BLaER1 treated with 17β-estradiol and CSF1 and Interleukin-3, amounts not matched to agents 10 nM and 100 nM (cell line): Measurements from ENCODE around the gene SNHG17.
"Not testable (repeated sequence)": the region's sequence is repeated elsewhere in the genome, so short reads cannot be mapped to it uniquely, and the experiment has no call there.

Experiments
- H3K27ac ChIP-seq, 11 experiments: shearing (Covaris generic); formaldehyde crosslinking; 2 replicates each; pipeline ENCODE4 v1.8.1; 2022
- H3K27me3 ChIP-seq, 11 experiments: shearing (Covaris generic); formaldehyde crosslinking; 2 replicates each; pipeline ENCODE4 v1.8.1; 2022
- H3K36me3 ChIP-seq, 11 experiments: shearing (Covaris generic); formaldehyde crosslinking; 2 replicates each; pipeline ENCODE4 v1.8.1; 2022
- H3K4me1 ChIP-seq, 10 experiments: shearing (Covaris generic); formaldehyde crosslinking; 2 replicates each; pipeline ENCODE4 v1.8.1; 2022
- H3K4me2 ChIP-seq, 11 experiments: shearing (Covaris generic); formaldehyde crosslinking; 2 replicates each; pipeline ENCODE4 v1.8.1; 2022
- H3K4me3 ChIP-seq, 10 experiments: shearing (Covaris generic); formaldehyde crosslinking; 2 replicates each; pipeline ENCODE4 v1.8.1; 2022
- H3K9ac ChIP-seq, 11 experiments: shearing (Covaris generic); formaldehyde crosslinking; 2 replicates each; pipeline ENCODE4 v1.8.1; 2022
- H3K9me3 ChIP-seq, 11 experiments: shearing (Covaris generic); formaldehyde crosslinking; replicated peaks in 1 of 11; 2 replicates each; pipeline ENCODE4 v1.8.1; 2022
- H4K20me1 ChIP-seq, 11 experiments: shearing (Covaris generic); formaldehyde crosslinking; 2 replicates each; pipeline ENCODE4 v1.8.1; 2022
- Cebpa-rat ChIP-seq, 11 experiments: shearing (Covaris generic); IDR thresholded peaks; 2 replicates each; pipeline ENCODE4 v1.8.1; 2022

Gene SNHG17

GRCh38 chr20:38450412-38450975 lies 15.4 kb upstream of the SNHG17 start:
- Histone ChIP-seq H4K20me1 (no peaks in the 10 kb centered on the region), H3K9me3 (peaks cover 0 to 5% (median 0%) of the 10 kb centered on the region in 11 experiments; a peak in 1 of 22 replicates), H3K27me3 (no peaks in the 10 kb centered on the region), H3K27ac (no peak overlapping the region), H3K9ac (no peak overlapping the region), H3K4me2 (no peak overlapping the region), H3K4me1 (peaks cover 21 to 33% (median 25%) of the 10 kb centered on the region in 10 experiments), H3K4me3 (no peak overlapping the region), H3K36me3 (peaks cover 4 to 32% (median 18%) of the 10 kb centered on the region in 11 experiments; a peak in 17 of 22 replicates)
- no peak for TF ChIP-seq Cebpa-rat (IDR thresholded peaks at IDR 0.05)

GRCh38 chr20:38449046-38449445 lies 13.9 kb upstream of the SNHG17 start:
- Histone ChIP-seq H4K20me1 (no peaks in the 10 kb centered on the region), H3K4me2 (no peak overlapping the region), H3K36me3 (peaks cover 4 to 32% (median 18%) of the 10 kb centered on the region in 11 experiments; a peak in 17 of 22 replicates), H3K9ac (no peak overlapping the region), H3K27ac (no peak overlapping the region), H3K9me3 (peaks cover 0 to 5% (median 0%) of the 10 kb centered on the region in 11 experiments; a peak in 1 of 22 replicates), H3K4me1 (peaks cover 21 to 31% (median 25%) of the 10 kb centered on the region in 10 experiments), H3K27me3 (no peaks in the 10 kb centered on the region), H3K4me3 (no peak overlapping the region)
- no peak for TF ChIP-seq Cebpa-rat (IDR thresholded peaks at IDR 0.05)

GRCh38 chr20:38447931-38448675 lies 13.0 kb upstream of the SNHG17 start:
- Histone ChIP-seq H3K27me3 (no peaks in the 10 kb centered on the region), H4K20me1 (no peaks in the 10 kb centered on the region), H3K9ac (peak overlapping the region in 4 of 11 experiments; percentile 9 to 89 (median 40); a peak in 4 of 22 replicates), H3K4me1 (peaks cover 21 to 28% (median 24%) of the 10 kb centered on the region in 10 experiments), H3K27ac (peak overlapping the region in 4 of 11 experiments; percentile 0 to 23 (median 4); a peak in 5 of 22 replicates), H3K36me3 (peaks cover 4 to 32% (median 18%) of the 10 kb centered on the region in 11 experiments; a peak in 17 of 22 replicates), H3K4me2 (peak overlapping the region; percentile 83 to 98 (median 91)), H3K4me3 (peak overlapping the region in 1 of 10 experiments; percentile 77; a peak in 1 of 20 replicates), H3K9me3 (peaks cover 0 to 5% (median 0%) of the 10 kb centered on the region in 11 experiments; a peak in 1 of 22 replicates)
- TF ChIP-seq Cebpa-rat (IDR thresholded peaks at IDR 0.05), result no peak

- no peaks in the 10 kb centered on the region for H4K20me1 ChIP-seq
- peaks cover 0 to 5% (median 0%) of the 10 kb centered on the region in 11 experiments; a peak in 1 of 22 replicates for H3K9me3 ChIP-seq
- H3K27me3 ChIP-seq, result no peaks in the 10 kb centered on the region
- TF ChIP-seq Cebpa-rat (IDR thresholded peaks at IDR 0.05), result no peak
- peak overlapping the region; percentile 67 to 85 (median 78) for H3K4me3 ChIP-seq
- H3K4me1 ChIP-seq, result peaks cover 21 to 32% (median 27%) of the 10 kb centered on the region in 10 experiments
- H3K27ac ChIP-seq, result peak overlapping the region; percentile 83 to 94 (median 91); a peak in 21 of 22 replicates
- H3K36me3 ChIP-seq, result peaks cover 4 to 32% (median 18%) of the 10 kb centered on the region in 11 experiments; a peak in 17 of 22 replicates
- peak overlapping the region; percentile 83 to 98 (median 91) for H3K4me2 ChIP-seq
- peak overlapping the region; percentile 82 to 94 (median 89) for H3K9ac ChIP-seq
Measured at GRCh38 chr20:38447251-38447661, 12.1 kb upstream of the SNHG17 start.

- no peak for TF ChIP-seq Cebpa-rat (IDR thresholded peaks at IDR 0.05)
- Histone ChIP-seq H3K4me1 (peaks cover 21 to 39% (median 31%) of the 10 kb centered on the region in 10 experiments), H3K27ac (peak overlapping the region; percentile 83 to 94 (median 91)), H3K36me3 (peaks cover 4 to 32% (median 18%) of the 10 kb centered on the region in 11 experiments; a peak in 17 of 22 replicates), H3K9ac (peak overlapping the region; percentile 82 to 94 (median 89)), H3K4me3 (peak overlapping the region; percentile 67 to 85 (median 78)), H3K27me3 (no peaks in the 10 kb centered on the region), H4K20me1 (no peaks in the 10 kb centered on the region), H3K9me3 (peaks cover 0 to 5% (median 0%) of the 10 kb centered on the region in 11 experiments; a peak in 1 of 22 replicates), H3K4me2 (peak overlapping the region; percentile 83 to 98 (median 91))
Measured at GRCh38 chr20:38446441-38447209, 11.5 kb upstream of the SNHG17 start.

GRCh38 chr20:38445901-38446425 lies 10.8 kb upstream of the SNHG17 start:
- Histone ChIP-seq H4K20me1 (no peaks in the 10 kb centered on the region), H3K27me3 (no peaks in the 10 kb centered on the region), H3K36me3 (peaks cover under 1 to 27% (median 15%) of the 10 kb centered on the region in 11 experiments; a peak in 17 of 22 replicates), H3K4me1 (peaks cover 21 to 39% (median 31%) of the 10 kb centered on the region in 10 experiments), H3K9me3 (peaks cover 0 to 5% (median 0%) of the 10 kb centered on the region in 11 experiments; a peak in 1 of 22 replicates), H3K27ac (peak overlapping the region in 10 of 11 experiments; percentile 32 to 94 (median 90); a peak in 18 of 22 replicates), H3K9ac (peak overlapping the region in 9 of 11 experiments; percentile 82 to 92 (median 89); a peak in 15 of 22 replicates), H3K4me2 (peak overlapping the region; percentile 16 to 98 (median 91); a peak in 20 of 22 replicates), H3K4me3 (peak overlapping the region; percentile 67 to 85 (median 78); a peak in 19 of 20 replicates)
- TF ChIP-seq Cebpa-rat (IDR thresholded peaks at IDR 0.05), result no peak

GRCh38 chr20:38445381-38445796 lies 10.3 kb upstream of the SNHG17 start:
- H3K4me3 ChIP-seq, result no peak overlapping the region
- H3K9ac ChIP-seq, result no peak overlapping the region
- no peaks in the 10 kb centered on the region for H3K27me3 ChIP-seq

GRCh38 chr20:38441916-38442315 lies 6.8 kb upstream of the SNHG17 start:
- H4K20me1 ChIP-seq, result no peaks in the 10 kb centered on the region
- no peaks in the 10 kb centered on the region for H3K27me3 ChIP-seq
- no peak overlapping the region for H3K27ac ChIP-seq
- H3K9ac ChIP-seq, result 0 out of 22 replicates have a peak overlapping the region, but pooled peaks of 2 of the 11 experiments have one; percentile 3 to 5
- H3K4me3 ChIP-seq, result no peak overlapping the region
- TF ChIP-seq Cebpa-rat (IDR thresholded peaks at IDR 0.05), result no peak
- H3K4me1 ChIP-seq, result peaks cover 1 to 28% (median 19%) of the 10 kb centered on the region in 10 experiments
- no peaks in the 10 kb centered on the region for H3K36me3 ChIP-seq
- peaks cover 0 to 5% (median 0%) of the 10 kb centered on the region in 11 experiments; a peak in 1 of 22 replicates for H3K9me3 ChIP-seq
- peak overlapping the region in 3 of 11 experiments; percentile 1 to 20 (median 15); a peak in 3 of 22 replicates for H3K4me2 ChIP-seq

More at GRCh38 chr20:38445381-38445796, 10.3 kb upstream of the SNHG17 start:
- Histone ChIP-seq H3K4me1 (peaks cover 21 to 44% (median 35%) of the 10 kb centered on the region in 10 experiments), H3K4me2 (no peak overlapping the region; a peak in 1 of 22 replicates), H3K36me3 (peaks cover 0 to 21% (median 10%) of the 10 kb centered on the region in 11 experiments; a peak in 16 of 22 replicates), H4K20me1 (no peaks in the 10 kb centered on the region), H3K27ac (no peak overlapping the region), H3K9me3 (peaks cover 0 to 5% (median 0%) of the 10 kb centered on the region in 11 experiments; a peak in 1 of 22 replicates)
- TF ChIP-seq Cebpa-rat (IDR thresholded peaks at IDR 0.05), result no peak

- not testable (repeated sequence) for H3K27ac ChIP-seq, H4K20me1 ChIP-seq, H3K27me3 ChIP-seq, H3K4me3 ChIP-seq, H3K9ac ChIP-seq, H3K36me3 ChIP-seq, H3K9me3 ChIP-seq
- peaks cover 0 to 25% (median 15%) of the 10 kb centered on the region in 10 experiments; a peak in 17 of 20 replicates for H3K4me1 ChIP-seq
- 0 out of 22 replicates have a peak overlapping the region, but pooled peaks of 1 of the 11 experiments have one; percentile 33 for H3K4me2 ChIP-seq
Measured at GRCh38 chr20:38441110-38441509, 6.0 kb upstream of the SNHG17 start.
